CD4-positive, alpha-beta T cell treated with Interleukin-2 at 100 ng/mL for 4 hours (primary cell): ENCODE measurements around the gene TFAP2A.

Experiments
- DNase-seq: peaks from one replicate; pipeline ENCODE4 v3.0.0-alpha.2; 2020; ENCODE audit warnings: low spot score

Gene TFAP2A

DNA sequence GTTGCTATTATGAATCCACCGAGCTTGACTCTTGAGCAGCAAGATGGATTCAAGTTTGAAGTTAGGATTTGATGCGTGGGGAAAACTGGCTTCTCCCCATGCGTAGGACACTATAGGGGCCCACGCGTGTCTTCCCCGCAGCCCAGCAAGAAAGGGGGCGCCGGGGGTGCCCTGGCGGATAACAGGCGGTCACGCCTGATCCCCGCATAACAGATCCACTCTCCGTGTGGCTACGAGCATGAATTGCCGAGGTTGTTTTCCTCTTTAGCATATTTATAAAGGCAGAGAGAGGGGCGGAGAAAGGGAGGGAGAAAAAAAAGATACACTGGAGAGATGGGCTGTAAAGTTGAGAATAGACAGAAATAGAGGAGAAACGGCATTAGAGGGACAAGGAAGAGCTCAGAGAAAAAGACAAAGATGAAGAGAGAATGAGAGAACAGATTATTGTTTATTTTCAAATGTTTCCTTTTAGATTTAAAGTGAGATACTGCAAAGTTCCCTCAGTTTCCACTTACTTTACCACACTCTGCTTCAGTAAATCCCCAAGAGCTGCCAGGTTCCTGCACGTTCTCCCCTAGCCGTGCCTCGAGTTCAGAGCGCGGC is 32.0 kb downstream of the TFAP2A start:
- DNase-seq: no peak

GRCh38 chr6:10382322-10382721 is 32.6 kb downstream of the TFAP2A start:
- no peak for DNase-seq

DNA sequence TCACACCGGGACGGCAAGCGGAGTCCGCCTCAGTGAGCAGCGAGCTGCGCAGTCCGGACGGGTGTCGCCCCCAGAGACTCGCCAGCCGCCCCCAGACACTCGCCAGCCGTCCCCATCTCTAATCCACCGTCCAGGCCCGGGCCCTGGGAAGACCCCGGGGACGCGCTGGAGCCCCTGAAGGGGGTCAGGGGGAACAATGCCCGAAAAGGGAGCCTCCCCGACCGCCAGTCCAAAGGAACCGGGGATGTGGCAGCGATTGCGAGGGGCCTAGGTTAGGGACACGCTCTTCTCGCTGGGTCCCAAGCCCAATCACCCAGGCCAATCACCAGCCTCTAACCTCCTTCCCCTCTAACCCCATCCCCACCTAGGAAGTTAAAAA is 33.1 kb downstream of the TFAP2A start:
- no peak for DNase-seq

DNA sequence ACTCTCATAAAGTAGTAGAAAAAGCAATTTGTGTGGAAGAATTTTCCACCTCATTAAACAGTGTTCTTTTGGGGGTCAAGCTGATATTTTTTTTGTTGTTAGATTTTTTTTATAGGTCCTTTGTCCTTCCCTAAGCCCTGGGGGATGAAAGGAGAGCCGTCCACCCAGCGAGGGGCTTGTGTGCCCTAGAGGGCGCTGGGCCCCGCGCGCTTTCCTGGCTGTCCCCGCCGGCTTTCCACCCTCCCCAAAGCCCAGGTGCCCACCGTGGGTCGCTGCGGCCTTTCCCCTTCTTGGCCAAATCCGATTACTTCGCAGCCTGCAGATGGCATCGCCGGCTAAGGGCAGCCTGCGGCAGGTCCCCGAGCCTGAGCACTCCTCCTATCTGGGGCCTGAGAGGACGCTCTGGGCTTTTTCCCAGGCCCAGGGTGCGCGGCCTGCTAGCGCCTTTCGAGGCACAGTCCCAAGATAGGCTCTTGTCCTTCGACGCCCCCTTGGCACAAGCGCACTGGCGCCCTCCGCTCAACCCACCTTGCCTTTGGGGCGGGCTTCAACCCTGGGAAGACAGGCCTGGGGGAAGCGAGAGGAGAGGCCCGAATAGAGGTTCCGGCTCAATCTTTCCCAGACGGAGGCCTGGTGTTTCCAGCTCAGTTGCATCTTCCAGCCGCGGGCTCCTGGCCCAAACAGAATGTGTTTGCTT is 33.6 kb downstream of the TFAP2A start:
- no peak for DNase-seq

GRCh38 chr6:10375391-10375969 is 39.4 kb downstream of the TFAP2A start:
- DNase-seq: no peak

GRCh38 chr6:10373642-10374359 is 41.1 kb downstream of the TFAP2A start:
- DNase-seq: no peak

DNA sequence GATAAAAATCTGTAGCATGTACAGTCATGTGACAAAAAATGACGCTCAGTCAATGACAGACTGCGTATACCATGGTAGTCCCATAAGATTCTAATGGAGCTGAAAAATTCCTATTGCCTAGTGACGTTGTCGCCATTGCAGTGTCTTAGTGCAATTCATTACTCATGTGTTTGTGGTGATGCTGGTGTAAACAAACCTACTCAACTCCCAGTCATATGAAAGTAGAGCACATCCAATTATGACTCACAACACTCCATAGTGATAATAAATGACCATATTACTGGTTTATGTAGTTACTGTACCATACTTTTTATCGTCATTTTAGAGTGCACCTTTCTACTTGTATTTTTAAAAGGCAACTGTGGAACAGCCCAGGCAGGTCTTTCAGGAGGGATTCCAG is 45.0 kb downstream of the TFAP2A start:
- DNase-seq: no peak

GRCh38 chr6:10368861-10369260 is 46.0 kb downstream of the TFAP2A start:
- DNase-seq: no peak

DNA sequence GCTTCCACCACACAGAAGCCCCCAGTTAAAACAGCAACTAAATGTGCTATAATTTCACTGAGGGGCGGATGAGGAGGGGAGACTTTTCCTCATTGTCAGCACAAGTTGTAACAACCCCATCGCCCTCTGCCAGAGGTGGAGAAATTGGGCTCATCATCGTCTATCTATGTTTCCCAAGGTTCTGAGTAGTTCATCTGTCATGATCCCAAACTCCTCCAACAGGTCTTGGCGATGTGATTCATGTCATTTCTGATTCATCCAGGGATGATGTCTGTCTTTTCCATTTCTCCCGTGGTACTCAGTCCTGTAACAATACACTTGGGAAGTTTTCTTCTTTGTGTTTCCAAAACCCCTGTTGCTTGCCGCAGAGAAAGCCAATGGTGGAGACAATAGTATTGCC is 51.0 kb downstream of the TFAP2A start:
- DNase-seq: no peak

DNA sequence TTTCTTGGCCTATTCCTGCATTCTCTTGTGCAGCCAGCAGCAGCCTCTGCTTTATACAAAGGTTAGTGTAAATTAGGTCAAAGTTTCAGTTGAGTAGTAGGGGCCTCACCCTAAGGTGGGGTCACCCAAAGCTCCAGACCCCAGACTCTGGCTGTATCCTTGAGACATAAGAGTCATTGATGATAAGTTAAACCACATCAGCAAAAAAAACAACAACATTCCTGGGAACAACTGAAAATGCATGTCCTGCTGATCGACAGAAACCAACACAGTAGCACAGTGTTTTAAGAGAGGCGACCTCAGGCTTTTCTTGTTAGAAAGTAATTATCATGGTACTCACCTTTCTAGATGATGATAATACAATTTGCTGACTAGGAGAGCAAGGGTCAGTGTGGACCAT is 52.6 kb downstream of the TFAP2A start:
- DNase-seq: no peak

GRCh38 chr6:10361428-10361827 is 53.4 kb downstream of the TFAP2A start:
- no peak for DNase-seq

DNA sequence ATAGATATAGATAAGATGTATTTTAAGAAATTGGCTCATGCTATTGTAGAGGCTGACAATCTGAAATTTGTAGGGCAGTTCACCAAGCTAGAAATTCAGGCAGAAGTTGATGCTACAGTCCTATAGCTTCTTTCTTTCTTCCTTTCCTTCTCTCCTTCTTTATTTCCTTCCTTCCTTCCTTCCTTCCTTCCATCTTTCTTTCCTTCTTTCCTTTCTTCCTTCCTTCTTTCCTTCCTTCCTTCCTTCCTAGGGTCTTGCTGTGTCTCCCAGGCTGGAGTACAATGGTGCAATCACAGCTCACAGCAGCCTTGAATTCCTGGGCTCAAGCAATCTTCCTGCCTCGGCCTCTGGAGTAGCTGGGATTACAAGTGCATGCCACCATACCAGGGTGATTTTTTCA is 55.3 kb downstream of the TFAP2A start:
- no peak for DNase-seq

DNA sequence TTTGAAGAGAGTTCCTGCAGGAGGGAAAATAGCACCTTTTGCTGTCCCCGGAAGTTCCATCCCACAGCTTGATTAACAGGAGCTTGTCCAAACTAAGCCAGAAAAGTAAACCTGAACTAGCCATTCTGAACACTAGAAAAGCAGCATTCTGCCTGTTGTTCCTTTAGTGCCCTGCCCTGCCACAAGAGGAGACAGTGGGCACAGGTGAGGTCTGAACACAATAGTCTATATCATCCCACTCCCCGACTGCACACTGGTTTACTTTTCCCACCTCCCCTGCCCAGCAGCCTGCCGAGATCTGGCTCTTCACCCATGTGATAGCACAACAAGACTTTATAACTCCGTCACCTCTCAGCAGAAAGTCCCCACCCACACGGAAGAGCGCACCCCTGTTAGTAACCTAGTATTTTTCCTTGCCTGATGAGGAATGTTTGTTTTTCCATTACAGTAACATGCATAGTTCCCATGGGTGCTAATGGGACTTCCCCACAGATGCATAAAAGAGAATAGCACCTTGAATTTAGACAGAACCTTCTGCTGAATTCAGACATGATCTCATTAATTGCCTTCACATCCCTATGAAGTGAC is 59.7 kb downstream of the TFAP2A start:
- no peak for DNase-seq

GRCh38 chr6:10351791-10352190 is 63.1 kb downstream of the TFAP2A start:
- no peak for DNase-seq

- DNase-seq: no peak
Measured at GRCh38 chr6:10350720-10351119, 64.2 kb downstream of the TFAP2A start.

DNA sequence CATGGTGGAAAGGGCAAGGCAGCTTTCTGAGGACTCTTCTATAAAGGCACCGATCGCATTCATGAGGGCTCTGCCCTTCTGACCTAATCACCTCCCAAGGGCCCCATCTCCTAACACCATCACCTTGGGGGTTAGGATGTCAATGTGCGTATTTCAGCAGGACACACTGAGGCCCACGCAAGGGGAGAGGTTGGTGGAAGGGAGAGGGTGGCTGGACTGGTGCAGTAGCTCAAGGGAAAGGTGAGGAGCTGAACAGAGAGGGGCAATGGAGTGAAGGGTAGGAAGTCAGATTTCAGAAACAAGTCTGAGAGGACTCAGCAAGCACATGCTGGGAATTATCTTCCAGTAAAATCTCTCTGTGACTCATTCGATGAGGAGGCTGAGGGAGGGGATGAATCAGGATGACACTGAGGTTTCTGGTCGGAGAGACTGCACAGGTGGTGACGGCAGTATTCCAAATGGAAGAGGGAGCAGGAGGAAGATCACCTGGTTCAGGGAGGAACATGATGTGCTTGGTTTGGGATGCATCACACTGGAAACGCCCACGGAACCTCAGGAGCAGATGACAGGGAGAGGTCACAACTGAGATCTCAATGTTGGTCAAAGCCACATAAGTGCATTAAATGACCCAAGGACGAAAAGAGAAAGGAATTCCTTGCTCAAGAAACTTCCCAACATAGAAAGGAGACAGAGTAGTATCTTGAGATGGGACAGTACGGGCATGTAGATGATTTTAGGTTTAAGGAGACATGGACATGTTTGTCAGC is 67.1 kb downstream of the TFAP2A start:
- DNase-seq: no peak
